Loucy (cell line): ENCODE data around the gene CRLF3.
"Not testable (repeated sequence)": the region's sequence is repeated elsewhere in the genome, so short reads cannot be mapped to it uniquely, and the experiment has no call there.

Source experiments
- H2AFZ ChIP-seq: fragments of 200-600 bp; sonication (generic); 2 replicates; pipeline ENCODE4 v1.6.0; 2016; ENCODE audit warnings: antibody characterized with exemption, mild to moderate bottlenecking, low read length, moderate library complexity
- H3F3A ChIP-seq: fragments of 200-600 bp; 2 replicates; pipeline ENCODE4 v1.6.0; 2016; ENCODE audit warnings: antibody characterized with exemption, low read depth, mild to moderate bottlenecking
- H3K27me3 ChIP-seq: fragments of 200-600 bp; sonication (generic); 2 replicates; pipeline ENCODE4 v1.6.1; 2014; ENCODE audit warnings: low read length, mild to moderate bottlenecking; ENCODE audit not compliant: insufficient read depth, poor library complexity, severe bottlenecking
- H3K36me3 ChIP-seq: fragments of 200-600 bp; sonication (generic); 2 replicates; pipeline ENCODE4 v1.6.1; 2016; ENCODE audit warnings: low read length; ENCODE audit not compliant: insufficient read depth
- H3K4me1 ChIP-seq: fragments of 200-600 bp; sonication (generic); 2 replicates; pipeline ENCODE4 v1.5.1; 2014; ENCODE audit warnings: low read length, mild to moderate bottlenecking; ENCODE audit not compliant: insufficient read depth, poor library complexity, severe bottlenecking
- H3K4me2 ChIP-seq: fragments of 200-600 bp; sonication (generic); 2 replicates; pipeline ENCODE4 v1.6.0; 2014; ENCODE audit warnings: antibody characterized with exemption, low read length, low read depth, mild to moderate bottlenecking; ENCODE audit not compliant: poor library complexity, severe bottlenecking
- H3K4me3 ChIP-seq: fragments of 200-600 bp; sonication (generic); 2 replicates; pipeline ENCODE4 v1.5.1; 2014; ENCODE audit warnings: low read length, mild to moderate bottlenecking, mixed read lengths; ENCODE audit not compliant: poor library complexity, severe bottlenecking
- H3K79me2 ChIP-seq: fragments of 200-600 bp; sonication (generic); 2 replicates; pipeline ENCODE4 v1.6.1; 2014; ENCODE audit warnings: low read length; ENCODE audit not compliant: insufficient read depth
- H3K9ac ChIP-seq: fragments of 200-600 bp; sonication (generic); 2 replicates; pipeline ENCODE4 v1.6.0; 2014; ENCODE audit warnings: mild to moderate bottlenecking, low read depth, low read length, moderate library complexity; ENCODE audit not compliant: poor library complexity, severe bottlenecking
- H3K9me2 ChIP-seq: fragments of 200-600 bp; sonication (generic); replicated peaks from 2 replicates; pipeline ENCODE4 v1.6.1; 2016; ENCODE audit warnings: low read depth, low read length, mixed read lengths
- H3K9me3 ChIP-seq: fragments of 200-600 bp; sonication (generic); 2 replicates; pipeline ENCODE4 v1.6.1; 2014; ENCODE audit warnings: mild to moderate bottlenecking, antibody characterized with exemption, low read length, low read depth; ENCODE audit not compliant: insufficient read depth
- H4K20me1 ChIP-seq: fragments of 200-600 bp; sonication (generic); 2 replicates; pipeline ENCODE4 v1.6.0; 2014; ENCODE audit warnings: antibody characterized with exemption, low read length, mild to moderate bottlenecking; ENCODE audit not compliant: insufficient read depth, poor library complexity, severe bottlenecking
- EZH2phosphoT487 ChIP-seq: fragments of 200-600 bp; IDR thresholded peaks from 2 replicates; pipeline ENCODE4 v1.6.1; 2018; ENCODE audit warnings: antibody characterized with exemption, mild to moderate bottlenecking, moderate library complexity, borderline replicate concordance
- TF ChIP-seq, protein P1 (sequence below): fragments of 200-600 bp; sonication (generic); conservative IDR thresholded peaks from 2 replicates; pipeline ENCODE4 v1.5.1; 2014; ENCODE audit warnings: mild to moderate bottlenecking, antibody characterized with exemption, low read length

CRLF3 gene

GRCh38 chr17:30780343-30780742, 44.1 kb downstream of the CRLF3 start:
- Histone ChIP-seq H3K9me3 (no peaks in the 10 kb centered on the region), H2AFZ (no peak overlapping the region), H3K4me3 (no peak overlapping the region), H3K79me2 (no peaks in the 10 kb centered on the region), H4K20me1 (no peaks in the 10 kb centered on the region), H3K9me2 (no peaks in the 10 kb centered on the region), H3K36me3 (peaks cover 31% of the 10 kb centered on the region; the same call in 1 of the 2 replicates), H3K27me3 (no peaks in the 10 kb centered on the region), H3K9ac (no peak overlapping the region), H3K4me2 (no peak overlapping the region), H3K4me1 (no peaks in the 10 kb centered on the region), H3F3A (no peaks in the 10 kb centered on the region; the same call in 1 of the 2 replicates)
- TF ChIP-seq, protein P1, sequence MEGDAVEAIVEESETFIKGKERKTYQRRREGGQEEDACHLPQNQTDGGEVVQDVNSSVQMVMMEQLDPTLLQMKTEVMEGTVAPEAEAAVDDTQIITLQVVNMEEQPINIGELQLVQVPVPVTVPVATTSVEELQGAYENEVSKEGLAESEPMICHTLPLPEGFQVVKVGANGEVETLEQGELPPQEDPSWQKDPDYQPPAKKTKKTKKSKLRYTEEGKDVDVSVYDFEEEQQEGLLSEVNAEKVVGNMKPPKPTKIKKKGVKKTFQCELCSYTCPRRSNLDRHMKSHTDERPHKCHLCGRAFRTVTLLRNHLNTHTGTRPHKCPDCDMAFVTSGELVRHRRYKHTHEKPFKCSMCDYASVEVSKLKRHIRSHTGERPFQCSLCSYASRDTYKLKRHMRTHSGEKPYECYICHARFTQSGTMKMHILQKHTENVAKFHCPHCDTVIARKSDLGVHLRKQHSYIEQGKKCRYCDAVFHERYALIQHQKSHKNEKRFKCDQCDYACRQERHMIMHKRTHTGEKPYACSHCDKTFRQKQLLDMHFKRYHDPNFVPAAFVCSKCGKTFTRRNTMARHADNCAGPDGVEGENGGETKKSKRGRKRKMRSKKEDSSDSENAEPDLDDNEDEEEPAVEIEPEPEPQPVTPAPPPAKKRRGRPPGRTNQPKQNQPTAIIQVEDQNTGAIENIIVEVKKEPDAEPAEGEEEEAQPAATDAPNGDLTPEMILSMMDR: no peak
- TF ChIP-seq EZH2phosphoT487: no peak

GRCh38 chr17:30768771-30769170, 55.7 kb downstream of the CRLF3 start:
- not testable (repeated sequence) for H3F3A ChIP-seq, H3K4me3 ChIP-seq, H3K9me2 ChIP-seq, H3K79me2 ChIP-seq, H3K9me3 ChIP-seq, H3K4me1 ChIP-seq, H3K27me3 ChIP-seq, H3K4me2 ChIP-seq, H2AFZ ChIP-seq, H3K9ac ChIP-seq, H4K20me1 ChIP-seq
- H3K36me3 ChIP-seq: peaks cover 43% of the 10 kb centered on the region; the same call in 1 of the 2 replicates

DNA sequence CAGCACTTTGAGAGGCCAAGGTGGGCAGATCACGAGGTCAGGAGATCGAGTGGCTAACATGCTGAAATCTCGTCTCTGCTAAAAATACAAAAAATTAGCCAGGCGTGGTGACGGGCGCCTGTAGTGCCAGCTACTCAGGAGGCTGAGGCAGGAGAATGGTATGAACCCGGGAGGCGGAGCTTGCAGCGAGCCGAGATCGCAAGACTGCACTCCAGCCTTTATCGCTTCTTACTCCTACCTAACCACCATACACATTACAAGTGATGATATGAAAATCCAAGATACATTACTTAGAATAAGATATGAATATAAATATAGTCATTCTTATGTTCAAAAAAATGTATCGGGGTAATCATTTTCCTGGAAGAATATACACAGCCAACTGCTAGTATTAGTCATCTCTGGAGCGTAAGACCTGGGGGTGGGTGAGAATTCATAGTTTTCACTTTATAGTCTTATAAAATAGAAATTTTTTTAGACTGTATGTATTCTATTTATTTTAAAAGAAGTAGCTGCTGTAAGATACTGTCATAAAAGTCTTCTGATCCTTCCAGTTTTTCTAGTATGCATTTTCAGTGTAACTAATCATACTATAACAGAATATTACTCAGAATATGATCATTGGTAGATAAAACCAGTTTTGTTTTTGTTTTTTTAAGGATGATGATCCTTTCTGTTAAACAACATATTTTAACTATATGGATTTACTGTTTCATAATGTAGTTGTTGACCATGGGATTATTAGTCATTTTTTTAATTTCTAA, 56.7 kb downstream of the CRLF3 start:
- H3K4me1 ChIP-seq, H4K20me1 ChIP-seq, H3F3A ChIP-seq, H3K9me3 ChIP-seq, H3K27me3 ChIP-seq, H3K4me3 ChIP-seq, H3K9me2 ChIP-seq, H3K4me2 ChIP-seq, H2AFZ ChIP-seq, H3K79me2 ChIP-seq, H3K9ac ChIP-seq: not testable (repeated sequence)
- peaks cover 41% of the 10 kb centered on the region; the same call in 1 of the 2 replicates for H3K36me3 ChIP-seq

- Histone ChIP-seq H3K36me3 (peaks cover 36% of the 10 kb centered on the region; the same call in 1 of the 2 replicates), H3K27me3 (no peaks in the 10 kb centered on the region), H3K4me1 (no peaks in the 10 kb centered on the region), H3K9me2 (no peaks in the 10 kb centered on the region), H4K20me1 (peaks cover 12% of the 10 kb centered on the region), H2AFZ (no peak overlapping the region), H3F3A (no peaks in the 10 kb centered on the region), H3K9ac (no peak overlapping the region), H3K9me3 (no peaks in the 10 kb centered on the region), H3K4me3 (no peak overlapping the region), H3K79me2 (peaks cover 34% of the 10 kb centered on the region), H3K4me2 (no peak overlapping the region)
- TF ChIP-seq, protein P1: no peak
- TF ChIP-seq EZH2phosphoT487: no peak
These were observed 63.4 kb downstream of the CRLF3 start for GRCh38 chr17:30761060-30761459.

GRCh38 chr17:30753291-30753690, 71.2 kb downstream of the CRLF3 start:
- H3K9me3 ChIP-seq, H3K4me2 ChIP-seq, H2AFZ ChIP-seq, H3K4me3 ChIP-seq, H3K9me2 ChIP-seq, H3K4me1 ChIP-seq, H3K27me3 ChIP-seq, H3F3A ChIP-seq, H3K9ac ChIP-seq: not testable (repeated sequence)
- H3K36me3 ChIP-seq: peaks cover 35% of the 10 kb centered on the region; the same call in 1 of the 2 replicates
- peaks cover 12% of the 10 kb centered on the region for H4K20me1 ChIP-seq
- H3K79me2 ChIP-seq: peaks cover 27% of the 10 kb centered on the region

DNA sequence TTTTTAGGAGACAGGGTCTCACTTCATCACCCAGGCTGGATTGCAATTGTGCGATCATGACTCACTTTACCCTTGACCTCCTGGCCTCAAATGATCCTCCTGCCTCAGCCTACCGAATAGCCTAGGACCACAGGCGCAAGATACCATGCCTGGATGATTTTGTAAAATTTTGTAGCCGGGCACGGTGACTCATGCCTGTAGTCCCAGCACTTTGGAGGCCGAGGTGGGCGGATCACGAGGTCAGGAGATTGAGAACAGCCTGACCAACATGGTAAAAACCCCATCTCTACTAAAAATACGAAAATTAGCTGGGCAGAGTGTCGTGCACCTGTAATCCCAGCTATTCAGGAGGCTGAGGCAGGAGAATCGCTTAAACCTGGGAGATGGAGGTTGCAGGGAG, 73.5 kb downstream of the CRLF3 start:
- H3K4me3 ChIP-seq, H3K4me1 ChIP-seq, H3K4me2 ChIP-seq, H2AFZ ChIP-seq, H3K27me3 ChIP-seq, H3F3A ChIP-seq, H3K9me2 ChIP-seq, H3K9me3 ChIP-seq, H3K9ac ChIP-seq: not testable (repeated sequence)
- H3K79me2 ChIP-seq: peaks cover 13% of the 10 kb centered on the region
- H3K36me3 ChIP-seq: peaks cover 37% of the 10 kb centered on the region; the same call in 1 of the 2 replicates
- peaks cover 12% of the 10 kb centered on the region for H4K20me1 ChIP-seq
